GM21825 (cell line): ENCODE results near the gene TOX2.

Experiments
- ATAC-seq: cut with Tn5 transposase; IDR thresholded peaks from one replicate; pipeline ENCODE4 v1.9.1; 2021; ENCODE audit warnings: mild to moderate bottlenecking, moderate library complexity; ENCODE audit not compliant: unreplicated experiment

Gene TOX2

DNA sequence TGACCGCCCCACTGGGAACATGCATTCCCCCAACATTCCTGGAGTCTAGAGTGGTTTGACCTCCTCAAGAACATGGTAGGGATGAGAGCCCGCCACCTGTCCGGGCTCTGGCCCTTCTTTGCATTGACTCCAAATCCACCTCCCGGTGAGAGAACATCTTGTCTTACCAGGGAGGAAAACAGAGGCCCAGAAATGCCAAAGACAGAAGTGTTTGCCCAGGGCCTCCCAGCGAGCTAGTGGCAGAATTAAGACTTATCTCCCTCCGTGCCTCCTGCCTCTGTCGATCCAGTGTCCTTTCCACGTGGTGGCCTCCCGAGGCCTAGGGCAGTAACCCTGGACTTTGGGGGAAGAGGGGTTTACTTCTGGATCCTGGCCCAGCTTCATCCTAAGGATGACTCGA is 137.5 kb downstream of the TOX2 start:
- ATAC-seq, result no peak

DNA sequence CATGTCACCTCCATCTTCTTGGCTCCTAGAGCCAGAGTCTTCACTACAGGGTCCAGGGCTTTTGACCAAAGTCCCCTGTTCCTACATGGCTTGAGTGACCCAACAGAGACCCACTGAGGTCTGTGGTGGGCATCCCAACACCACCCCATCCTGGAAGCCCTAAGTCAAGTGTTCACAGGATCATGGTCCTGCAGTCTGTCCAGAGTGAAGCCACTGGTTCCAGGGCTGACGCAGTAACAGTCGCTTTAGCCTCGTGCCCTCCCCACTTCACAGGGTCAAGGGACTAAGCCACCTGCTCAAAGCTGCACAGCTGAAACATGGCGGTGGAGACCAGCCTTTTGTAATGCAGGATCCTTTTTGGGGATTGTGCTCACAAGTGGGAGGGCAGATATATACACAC is 138.4 kb downstream of the TOX2 start:
- no peak for ATAC-seq

DNA sequence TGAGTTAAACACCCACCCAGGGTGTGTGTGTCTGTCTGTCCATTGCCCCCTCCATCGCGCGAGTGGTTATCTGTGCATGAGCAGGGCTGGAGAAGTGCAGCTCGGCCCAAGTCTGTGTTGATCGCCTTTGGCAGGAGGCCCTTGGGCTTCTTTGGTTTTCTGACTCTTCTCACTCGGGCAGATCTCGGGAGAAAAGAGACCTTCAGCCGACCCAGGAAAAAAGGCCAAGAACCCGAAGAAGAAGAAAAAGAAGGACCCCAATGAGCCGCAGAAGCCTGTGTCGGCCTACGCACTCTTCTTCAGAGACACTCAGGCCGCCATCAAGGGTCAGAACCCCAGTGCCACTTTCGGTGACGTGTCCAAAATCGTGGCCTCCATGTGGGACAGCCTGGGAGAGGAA is 139.5 kb downstream of the TOX2 start:
- ATAC-seq, result no peak

DNA sequence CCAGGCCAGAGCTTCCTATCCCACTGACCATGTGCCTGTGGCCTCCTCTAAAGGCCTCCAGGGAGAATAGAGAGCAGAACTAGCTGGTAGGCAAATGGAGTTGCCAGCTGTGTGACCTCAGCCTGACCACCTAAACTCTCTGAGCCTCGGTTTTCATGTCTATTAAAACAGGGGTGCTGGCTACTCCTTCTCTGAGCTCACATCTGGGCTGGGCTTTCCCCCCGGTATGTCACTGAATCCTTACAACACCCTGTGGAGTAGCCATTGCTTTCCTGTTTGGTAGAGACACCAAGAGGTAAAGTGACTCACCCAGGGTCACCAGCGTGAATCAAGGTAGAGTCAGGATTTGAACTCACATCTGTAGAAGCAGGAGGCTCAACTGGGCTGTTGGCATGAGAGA is 140.2 kb downstream of the TOX2 start:
- no peak for ATAC-seq

DNA sequence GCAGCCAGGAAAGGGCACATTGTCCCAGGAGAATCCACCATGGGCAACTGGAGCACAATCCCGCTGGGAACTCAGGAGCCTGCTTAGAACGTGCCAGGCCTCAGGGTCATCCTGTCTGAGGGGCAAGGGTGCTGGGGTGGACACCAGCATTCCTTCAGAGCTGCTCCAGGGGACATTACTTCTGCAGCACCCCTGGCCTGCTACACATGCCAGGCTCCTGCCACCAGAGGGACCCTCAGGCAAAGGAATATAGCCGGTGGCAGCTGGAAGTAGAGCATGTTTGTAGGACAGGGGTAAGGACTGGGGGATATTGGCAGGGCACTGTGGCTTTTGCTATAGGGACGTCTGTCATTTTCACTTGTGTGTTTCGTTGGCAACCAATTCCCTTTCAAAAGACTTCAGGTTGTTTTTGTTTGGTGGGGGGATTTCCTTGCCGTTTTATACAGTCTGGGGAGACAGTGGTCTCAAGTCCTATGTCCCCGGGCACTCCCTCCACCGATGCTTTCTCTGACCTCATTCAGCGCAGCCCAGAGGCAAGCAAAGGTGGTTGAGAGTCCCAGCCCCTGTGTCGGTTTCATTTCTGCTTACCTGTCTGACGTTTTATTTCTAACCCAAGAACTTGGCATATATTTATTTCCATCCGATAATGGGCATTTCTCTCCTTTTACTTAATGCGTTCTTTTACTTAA is 141.5 kb downstream of the TOX2 start:
- ATAC-seq, result no peak

DNA sequence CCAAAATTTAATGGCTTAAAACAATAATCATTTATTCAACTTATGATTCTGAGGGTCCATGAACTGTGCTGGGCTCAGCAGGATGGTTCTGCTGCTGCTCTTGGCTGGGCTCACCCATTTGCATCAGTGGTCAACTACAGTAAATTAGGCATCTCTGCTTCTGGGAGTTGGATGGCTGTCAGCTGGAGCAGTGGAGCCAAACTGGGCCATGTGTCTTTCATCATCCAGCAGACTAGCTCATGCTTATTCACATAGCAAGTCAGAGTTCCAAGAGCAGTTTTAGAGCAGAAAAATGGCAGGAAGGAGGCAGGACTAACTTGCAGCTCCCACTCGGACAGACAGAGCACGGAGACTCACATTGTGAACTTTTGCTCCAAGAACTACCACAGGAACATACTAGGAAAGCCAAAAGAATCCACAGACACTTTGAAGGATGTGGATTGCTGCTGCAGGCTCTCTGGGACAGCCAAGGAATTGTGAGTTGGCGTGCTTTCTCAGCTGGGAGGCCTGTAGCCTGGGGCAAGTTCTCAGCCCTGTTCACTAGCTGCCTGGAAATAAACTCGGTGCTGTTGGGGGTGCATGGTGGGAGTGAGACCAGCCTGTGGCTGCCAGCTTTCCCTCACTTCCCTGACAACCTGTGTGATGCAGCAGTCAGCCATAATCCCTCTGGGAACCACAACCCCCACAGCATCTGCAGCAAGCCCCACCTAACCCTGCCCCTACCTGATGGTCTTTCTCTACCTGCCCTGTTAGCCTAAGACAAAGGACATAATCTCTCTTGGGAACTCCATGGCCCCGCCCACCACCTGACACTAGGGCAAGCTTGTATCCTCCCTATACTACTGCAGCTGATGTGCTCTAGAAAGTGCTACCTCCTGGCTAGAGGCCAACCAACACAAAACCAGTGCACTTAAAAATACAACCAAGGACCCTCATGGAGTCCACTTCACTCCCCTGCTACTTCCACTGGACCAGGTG is 143.3 kb downstream of the TOX2 start:
- ATAC-seq, result no peak

DNA sequence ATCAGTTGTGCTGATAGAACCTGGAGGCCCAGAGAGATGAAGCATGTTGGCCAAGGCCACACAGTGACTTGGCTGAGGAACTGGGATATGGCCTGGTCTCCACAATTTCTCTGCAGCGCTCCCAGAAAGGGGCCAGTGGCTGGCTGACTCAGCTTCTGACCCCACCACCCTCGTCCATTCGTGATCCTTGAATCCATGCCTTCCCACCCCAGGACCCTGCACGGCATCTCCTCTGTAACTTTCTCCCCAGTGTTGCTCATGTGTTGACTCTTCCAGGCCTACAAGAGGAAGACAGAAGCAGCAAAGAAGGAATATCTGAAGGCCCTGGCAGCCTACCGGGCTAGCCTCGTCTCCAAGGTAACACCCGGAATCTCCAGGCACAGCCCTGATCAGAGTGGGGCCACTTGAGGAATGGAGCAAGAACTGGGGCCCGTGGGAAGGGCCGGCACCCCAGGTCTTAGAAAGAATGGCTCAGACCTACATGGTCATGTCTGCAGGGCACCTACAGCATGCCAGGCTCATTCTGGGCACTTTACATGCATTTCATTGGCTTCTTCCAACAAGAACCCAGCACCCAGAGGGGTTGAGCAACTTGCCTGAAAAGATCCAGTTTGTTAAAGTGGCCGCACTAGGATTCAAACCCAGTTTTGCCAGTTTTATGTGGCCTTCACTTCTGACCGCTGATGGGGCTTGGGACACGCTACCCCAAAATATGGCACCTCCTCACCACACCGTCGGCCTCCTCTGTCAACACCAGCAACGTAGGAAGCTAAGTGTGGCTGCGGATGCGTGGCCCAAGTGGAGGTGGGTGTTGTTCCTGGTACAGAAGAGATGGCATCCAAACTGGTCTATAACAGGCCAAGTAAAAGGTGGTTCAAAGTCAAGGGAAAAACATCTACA is 150.1 kb downstream of the TOX2 start:
- ATAC-seq, result no peak

DNA sequence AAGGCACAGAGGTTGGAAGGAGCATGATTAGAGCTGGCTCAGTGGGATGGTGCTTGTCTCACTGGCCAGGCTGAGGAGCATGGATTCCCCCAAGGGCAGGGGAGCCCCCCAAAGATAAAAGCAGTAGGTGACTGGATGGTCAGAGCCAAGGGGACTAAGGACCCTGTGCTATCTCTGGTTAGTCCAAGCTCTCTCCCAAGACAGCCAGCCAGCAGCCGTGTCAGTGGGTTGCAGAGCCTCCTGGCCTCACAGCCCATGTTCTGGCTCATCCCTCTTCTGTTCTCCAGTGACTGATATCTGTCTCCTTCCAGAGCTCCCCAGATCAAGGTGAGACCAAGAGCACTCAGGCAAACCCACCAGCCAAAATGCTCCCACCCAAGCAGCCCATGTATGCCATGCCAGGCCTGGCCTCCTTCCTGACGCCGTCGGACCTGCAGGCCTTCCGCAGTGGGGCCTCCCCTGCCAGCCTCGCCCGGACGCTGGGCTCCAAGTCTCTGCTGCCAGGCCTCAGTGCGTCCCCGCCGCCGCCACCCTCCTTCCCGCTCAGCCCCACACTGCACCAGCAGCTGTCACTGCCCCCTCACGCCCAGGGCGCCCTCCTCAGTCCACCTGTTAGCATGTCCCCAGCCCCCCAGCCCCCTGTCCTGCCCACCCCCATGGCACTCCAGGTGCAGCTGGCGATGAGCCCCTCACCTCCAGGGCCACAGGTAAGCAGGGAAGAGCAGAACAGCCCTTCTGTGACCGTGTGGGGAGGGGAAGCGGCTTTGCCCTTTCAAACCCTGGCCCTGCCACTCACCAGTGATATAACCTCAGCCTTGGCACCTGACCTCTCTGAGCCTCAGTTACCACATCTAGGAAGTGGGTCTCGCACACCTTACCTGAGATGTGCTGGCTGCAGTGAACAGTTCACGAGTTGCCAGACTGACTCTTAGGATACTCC is 151.0 kb downstream of the TOX2 start:
- no peak for ATAC-seq

DNA sequence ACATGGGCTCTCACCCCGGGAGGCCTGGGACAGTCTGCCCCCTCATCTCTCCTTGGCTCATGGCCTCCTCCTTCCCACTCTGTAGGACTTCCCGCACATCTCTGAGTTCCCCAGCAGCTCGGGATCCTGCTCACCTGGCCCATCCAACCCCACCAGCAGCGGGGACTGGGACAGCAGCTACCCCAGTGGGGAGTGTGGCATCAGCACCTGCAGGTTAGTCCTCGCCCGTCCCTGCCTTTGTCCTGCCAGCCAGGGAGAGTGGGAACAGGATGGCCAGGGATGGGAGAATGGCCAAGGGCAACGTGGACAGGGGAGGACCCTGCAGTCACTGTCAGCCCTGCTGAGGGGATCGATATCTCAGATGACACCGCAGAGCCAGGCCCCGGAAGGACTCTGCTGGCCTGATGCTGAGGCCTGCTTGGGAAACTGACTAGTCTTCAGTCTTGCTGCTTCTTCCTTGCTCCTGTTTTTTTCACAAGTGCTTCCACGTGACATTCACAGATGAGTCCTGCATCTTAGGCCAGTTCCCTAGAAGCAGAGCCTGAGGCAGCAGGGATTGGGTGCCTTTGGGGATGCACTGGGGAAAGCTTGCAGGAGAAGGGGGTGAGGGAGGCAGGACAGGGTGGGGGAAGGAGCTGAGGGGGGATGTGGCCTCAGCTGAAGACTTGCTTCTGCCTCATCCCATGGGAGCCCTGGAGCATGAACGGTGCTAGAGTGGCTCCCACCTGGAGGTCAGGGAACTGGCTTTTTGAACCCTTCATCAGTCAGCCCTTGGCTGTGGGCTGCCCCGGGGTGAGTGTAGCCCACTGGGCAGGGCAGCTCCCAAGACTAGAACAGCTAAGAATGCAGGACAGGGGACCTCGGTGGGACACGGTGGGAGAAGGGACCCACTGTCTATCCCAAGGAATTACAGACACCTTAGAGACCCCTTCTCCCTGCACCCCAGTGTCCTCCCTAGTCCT is 152.3 kb downstream of the TOX2 start:
- ATAC-seq, result no peak

DNA sequence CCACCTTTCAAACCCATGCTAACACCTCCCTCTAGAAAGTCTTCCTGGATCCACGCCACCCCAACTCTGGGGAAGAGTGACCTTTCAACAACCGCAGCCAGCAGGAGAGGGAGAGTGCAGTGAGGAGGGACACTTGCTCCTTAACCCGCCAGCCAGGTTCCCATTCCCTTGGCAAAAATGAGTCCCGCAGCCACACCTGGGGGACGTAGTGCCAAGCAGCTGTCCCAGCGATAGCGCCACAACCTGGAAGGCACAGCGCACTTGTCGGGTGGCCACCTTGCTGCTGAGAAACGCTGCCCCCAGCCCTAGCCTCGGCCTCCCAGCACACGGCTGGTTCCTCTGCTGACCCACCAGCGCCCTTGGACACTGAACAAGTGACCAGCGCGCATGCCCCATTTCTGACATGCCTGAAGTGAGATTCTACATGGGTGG is 153.0 kb downstream of the TOX2 start:
- no peak for ATAC-seq

DNA sequence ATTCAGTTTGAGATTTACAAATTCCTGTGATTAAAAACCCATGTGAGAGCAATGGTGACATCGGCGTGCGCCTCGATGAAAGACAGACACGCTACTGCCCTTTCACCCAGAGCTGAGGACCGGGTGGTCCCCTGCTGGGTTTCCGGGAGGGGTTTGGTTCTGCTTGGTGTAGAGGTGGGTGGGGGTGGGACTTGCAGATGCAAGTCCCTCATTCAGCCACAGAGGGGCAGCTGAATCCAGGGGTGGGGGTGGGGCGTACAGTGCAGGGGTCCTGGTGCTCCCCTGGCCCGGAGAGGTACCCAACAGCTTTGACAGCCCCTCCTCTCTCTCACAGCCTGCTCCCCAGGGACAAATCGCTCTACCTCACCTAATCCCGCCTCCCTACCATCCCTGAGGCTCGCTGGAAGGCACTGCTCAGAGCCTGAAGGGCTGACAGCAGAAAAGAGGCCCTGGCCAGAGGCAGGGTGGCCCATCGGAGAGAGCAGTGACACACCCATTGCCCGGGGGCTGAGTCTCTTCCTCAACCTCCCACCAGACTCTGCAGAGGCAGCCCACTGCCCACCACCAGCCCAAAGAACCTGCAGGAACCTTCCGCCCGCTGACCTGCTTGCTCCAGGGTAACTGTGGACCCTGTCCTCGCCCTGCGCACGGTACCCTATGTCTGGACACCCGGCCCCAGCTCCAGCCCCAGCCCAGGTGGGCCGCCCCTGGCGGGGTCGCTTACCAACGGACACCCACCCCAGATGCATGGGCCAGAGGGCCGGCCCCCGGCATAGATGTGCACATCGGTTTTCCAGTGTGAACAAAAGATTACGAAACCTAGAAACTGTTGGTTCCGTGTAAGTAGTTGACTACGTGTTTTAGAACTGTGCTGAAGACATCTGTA is 153.9 kb downstream of the TOX2 start:
- ATAC-seq, result no peak

DNA sequence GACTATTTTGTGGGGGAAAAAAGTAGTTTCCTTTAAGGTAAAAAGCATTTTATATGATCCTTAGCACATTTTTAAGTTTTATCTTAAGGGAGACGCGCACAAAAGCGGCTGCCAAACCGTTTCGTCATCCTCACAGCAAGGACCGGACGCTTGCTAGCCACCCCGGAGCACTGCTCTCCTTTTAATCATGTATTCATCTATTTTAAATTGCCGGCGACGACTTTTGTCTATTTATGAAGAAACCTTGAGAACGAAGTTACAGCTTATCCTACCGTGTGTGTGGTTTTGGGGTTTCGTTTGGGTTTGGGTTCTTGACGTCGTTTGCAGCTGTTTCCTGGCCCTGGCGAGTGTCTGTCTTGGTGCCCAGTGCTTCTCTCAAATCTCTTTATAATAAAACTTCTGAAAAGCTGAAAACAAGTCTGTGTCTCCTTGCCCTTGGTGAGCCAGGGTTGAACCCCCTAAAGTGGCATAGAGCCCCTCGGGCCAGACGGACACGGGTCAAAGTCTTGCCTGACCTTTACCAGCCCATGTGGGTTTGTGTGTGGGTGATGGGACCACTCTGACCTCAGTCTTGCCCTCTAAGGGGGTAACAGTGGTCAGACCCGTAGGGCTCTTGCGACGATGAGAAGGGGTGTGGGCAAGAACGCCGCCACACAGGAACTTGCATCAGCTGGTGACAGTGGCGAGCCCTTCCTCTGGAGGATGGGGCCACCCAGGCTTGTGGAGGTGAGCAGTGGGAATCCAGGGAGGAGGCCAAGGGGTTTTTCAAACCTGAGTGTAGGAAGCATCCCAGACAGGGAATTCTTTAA is 154.8 kb downstream of the TOX2 start:
- no peak for ATAC-seq

DNA sequence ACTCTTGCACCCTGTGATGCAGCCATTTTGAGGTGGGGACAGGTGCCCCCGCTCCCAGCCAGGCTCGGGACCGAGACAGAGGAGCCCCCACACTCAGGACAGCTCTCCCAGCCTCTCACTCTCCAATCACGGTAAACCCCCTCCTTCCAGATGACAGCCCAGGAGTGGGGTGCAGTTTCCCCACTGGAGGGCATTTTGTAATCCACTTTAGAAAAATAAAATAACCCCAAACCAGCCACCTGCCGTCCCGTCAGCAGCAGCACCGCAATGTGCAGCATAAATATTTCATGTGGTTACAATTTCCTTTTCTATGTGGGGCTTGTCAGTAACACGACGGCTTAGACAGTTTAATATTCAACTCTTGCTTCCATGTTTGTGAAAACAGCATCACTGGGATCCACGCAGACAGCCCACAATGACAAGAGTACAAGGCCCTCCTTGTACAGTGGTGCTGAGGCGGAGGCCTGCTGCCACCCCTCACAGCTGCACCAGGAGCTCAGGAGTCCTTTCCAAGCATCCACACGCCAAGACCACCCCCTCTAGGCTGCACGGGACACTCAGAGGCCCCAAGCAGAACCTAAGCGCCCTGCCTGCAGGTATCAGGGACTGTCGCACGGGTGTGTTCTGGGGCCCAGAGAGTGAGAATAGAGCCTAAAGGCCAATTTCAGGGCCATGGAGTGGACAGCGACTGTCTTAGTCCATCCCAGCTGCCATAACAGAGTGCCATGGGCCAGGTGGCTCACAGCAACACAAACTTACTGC is 155.7 kb downstream of the TOX2 start:
- no peak for ATAC-seq

DNA sequence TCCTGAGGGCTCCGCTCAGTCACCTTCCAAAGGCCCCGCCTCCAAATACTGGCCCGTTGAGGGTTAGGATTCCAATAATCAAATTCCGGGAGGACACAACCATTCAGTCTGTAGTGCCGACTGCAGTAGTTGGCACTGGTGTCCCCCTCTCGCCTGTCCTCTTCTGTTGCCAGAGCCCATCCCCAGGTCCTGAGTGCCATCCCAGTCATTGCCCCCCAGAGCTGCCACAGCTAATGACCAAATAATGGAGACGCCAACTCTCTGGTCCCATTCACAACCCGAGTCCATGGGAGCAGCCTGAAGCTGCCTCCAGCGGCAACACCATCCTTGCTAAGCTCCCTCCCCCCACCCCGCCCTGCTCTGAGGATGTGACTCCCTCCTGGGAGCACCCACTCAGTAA is 156.4 kb downstream of the TOX2 start:
- ATAC-seq, result no peak

DNA sequence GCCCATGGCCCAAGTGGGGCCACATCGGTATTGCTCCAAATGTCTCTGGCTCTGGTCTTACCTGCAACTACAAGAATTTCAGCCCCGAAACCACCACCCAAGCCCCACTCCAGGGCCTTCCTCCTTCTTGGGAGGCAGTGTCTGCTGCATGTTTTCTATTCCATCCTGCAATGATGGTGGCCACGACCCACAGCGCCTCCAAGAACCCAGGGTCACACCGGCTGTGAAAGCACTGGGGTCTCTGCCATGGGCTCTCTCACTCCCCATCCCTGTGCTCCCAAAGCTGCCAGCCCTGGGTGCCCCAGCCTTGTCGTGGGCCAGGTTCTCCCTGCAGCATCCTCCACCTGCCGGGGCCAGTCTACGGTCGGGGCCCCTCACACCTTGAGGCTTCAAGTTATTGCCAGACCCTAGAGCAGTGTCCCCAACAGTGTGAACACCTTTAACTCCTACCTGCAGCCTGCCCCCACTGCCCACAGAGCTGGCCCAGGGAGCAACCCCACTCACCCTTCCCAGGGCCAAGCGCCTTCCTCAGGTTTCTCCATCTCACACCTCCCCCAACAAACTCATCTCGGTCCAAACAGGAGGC is 157.0 kb downstream of the TOX2 start:
- no peak for ATAC-seq

DNA sequence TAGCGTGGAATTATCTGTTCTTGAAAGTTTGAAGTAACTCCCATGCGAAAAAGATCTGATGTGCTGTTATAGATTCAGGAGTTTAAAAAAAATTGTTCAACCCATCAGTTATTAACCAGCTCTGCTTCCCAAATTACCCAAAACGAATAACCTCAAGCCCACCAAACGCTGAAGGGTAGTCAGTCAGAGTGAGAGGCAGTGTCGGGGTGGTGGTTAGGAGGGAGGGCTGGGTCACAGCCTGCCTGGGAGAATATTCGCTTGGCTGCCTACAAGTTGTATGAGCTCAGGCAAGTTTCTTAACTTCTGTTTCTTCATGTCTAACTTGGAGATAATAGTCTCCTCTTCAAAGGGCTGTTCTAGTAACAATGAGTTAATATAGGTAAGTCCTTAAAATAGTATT is 157.7 kb downstream of the TOX2 start:
- ATAC-seq, result no peak
